AG04450 (cell line): ENCODE results near the gene ADAMTS2. TPM values are rescaled to one million over a fixed set of nuclear protein-coding genes. Genes with fewer than 3 reads are reported as not detected.

Source experiments
- CTCF ChIA-PET: fragments of 300-600, 350-600 bp; formaldehyde crosslinking; extraction: SDS; loops from one replicate; lab custom pipeline; 2022; ENCODE audit warnings: antibody characterized with exemption, inconsistent platforms; lab: Charles Lee
- POLR2A ChIA-PET: fragments of 350-600 bp; formaldehyde crosslinking; extraction: SDS; loops from one replicate; lab custom pipeline; 2021; ENCODE audit warnings: antibody characterized with exemption, inconsistent platforms; lab: Yijun Ruan, JAX
- DNase-seq: peaks from one replicate; pipeline ENCODE4 v3.0.0-alpha.2; 2011; ENCODE audit warnings: low read depth, low spot score
- H3K27ac ChIP-seq: one replicate; pipeline ENCODE4 v1.5.1; 2012; ENCODE audit warnings: low read depth, low read length, control low read depth
- H3K27me3 ChIP-seq: one replicate; pipeline ENCODE4 v1.6.0; 2012; ENCODE audit warnings: low read length; ENCODE audit not compliant: control insufficient read depth, insufficient read depth
- H3K4me3 ChIP-seq: 2 replicates; pipeline ENCODE4 v1.5.1; 2011; ENCODE audit warnings: mild to moderate bottlenecking, low read depth, low read length, control low read depth
- H3K9me3 ChIP-seq: 2 replicates; pipeline ENCODE4 v1.5.1; 2012; ENCODE audit warnings: low read length; ENCODE audit not compliant: control insufficient read depth, insufficient read depth
- polyA plus RNA-seq: library from polyadenylated mRNA; depleted of rRNA; stranded (reverse); fragments of >200 nt; gene quantifications from 2 replicates; pipeline ENCODE4 v1.2.3, GENCODE V29; 2011
- TF ChIP-seq, protein P1 (sequence below): IDR thresholded peaks from 2 replicates; pipeline ENCODE4 v1.5.1; 2011; ENCODE audit warnings: low read depth, low read length, control low read depth, inconsistent platforms

Gene ADAMTS2
- polyA plus RNA-seq, 1 experiment = 22.6 TPM

DNA sequence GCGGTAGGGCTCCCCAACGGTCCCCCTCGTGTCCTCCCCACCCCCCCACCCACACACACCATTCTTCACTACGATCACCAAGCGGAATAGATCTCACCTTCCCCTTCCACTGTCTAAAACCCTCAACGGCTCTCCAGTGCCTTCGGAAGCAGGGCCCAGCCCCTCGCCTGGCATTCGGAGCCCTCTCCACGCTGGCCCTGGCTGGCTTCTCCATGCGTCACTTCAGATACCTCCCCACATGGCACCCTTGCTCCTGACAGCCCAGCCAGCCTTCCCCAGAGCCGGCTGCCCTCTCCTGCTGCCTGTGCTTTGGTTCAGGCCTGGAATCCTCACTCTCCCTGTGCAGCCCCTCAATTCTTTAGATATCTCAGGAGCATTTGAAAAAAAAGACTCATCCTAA is 158.5 kb downstream of the ADAMTS2 start:
- Histone ChIP-seq H3K9me3 (peaks cover 4% of the 10 kb centered on the region; the same call in 1 of the 2 replicates), H3K27ac (no peak overlapping the region), H3K4me3 (no peak overlapping the region), H3K27me3 (no peaks in the 10 kb centered on the region)
- DNase-seq = no peak
- CTCF ChIA-PET = no interaction called here
- POLR2A ChIA-PET = no interaction called here
- TF ChIP-seq, protein P1, sequence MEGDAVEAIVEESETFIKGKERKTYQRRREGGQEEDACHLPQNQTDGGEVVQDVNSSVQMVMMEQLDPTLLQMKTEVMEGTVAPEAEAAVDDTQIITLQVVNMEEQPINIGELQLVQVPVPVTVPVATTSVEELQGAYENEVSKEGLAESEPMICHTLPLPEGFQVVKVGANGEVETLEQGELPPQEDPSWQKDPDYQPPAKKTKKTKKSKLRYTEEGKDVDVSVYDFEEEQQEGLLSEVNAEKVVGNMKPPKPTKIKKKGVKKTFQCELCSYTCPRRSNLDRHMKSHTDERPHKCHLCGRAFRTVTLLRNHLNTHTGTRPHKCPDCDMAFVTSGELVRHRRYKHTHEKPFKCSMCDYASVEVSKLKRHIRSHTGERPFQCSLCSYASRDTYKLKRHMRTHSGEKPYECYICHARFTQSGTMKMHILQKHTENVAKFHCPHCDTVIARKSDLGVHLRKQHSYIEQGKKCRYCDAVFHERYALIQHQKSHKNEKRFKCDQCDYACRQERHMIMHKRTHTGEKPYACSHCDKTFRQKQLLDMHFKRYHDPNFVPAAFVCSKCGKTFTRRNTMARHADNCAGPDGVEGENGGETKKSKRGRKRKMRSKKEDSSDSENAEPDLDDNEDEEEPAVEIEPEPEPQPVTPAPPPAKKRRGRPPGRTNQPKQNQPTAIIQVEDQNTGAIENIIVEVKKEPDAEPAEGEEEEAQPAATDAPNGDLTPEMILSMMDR = no peak

DNA sequence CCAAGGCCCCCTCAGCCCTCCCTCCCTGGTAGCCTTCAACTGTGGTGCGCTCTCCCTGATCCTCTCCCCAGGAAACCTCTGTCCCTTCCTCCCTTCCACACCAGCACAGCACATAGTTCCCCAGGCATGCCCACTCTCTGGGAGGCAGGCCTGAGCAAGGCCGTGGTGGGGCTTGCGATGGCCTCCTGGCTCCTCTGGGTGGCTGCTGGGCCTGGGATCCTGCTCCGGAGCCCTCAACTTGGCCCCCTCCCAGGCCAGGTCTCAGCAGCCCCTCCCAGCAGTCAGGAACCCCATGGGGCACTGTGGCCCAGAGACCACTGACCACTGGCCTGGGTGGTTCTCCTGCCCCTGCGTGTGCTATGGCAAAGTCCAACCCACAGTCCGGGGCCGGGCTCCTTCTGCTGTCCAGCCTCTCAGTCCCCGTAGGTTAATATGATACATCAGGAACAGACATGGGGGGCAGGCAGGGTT is 159.3 kb downstream of the ADAMTS2 start:
- no peak for DNase-seq
- Histone ChIP-seq H3K27ac (no peak overlapping the region), H3K27me3 (no peaks in the 10 kb centered on the region), H3K4me3 (no peak overlapping the region), H3K9me3 (peaks cover 4% of the 10 kb centered on the region; the same call in 1 of the 2 replicates)
- ChIA-PET POLR2A (no interaction called here), CTCF (no interaction called here)
- TF ChIP-seq, protein P1 = no peak

DNA sequence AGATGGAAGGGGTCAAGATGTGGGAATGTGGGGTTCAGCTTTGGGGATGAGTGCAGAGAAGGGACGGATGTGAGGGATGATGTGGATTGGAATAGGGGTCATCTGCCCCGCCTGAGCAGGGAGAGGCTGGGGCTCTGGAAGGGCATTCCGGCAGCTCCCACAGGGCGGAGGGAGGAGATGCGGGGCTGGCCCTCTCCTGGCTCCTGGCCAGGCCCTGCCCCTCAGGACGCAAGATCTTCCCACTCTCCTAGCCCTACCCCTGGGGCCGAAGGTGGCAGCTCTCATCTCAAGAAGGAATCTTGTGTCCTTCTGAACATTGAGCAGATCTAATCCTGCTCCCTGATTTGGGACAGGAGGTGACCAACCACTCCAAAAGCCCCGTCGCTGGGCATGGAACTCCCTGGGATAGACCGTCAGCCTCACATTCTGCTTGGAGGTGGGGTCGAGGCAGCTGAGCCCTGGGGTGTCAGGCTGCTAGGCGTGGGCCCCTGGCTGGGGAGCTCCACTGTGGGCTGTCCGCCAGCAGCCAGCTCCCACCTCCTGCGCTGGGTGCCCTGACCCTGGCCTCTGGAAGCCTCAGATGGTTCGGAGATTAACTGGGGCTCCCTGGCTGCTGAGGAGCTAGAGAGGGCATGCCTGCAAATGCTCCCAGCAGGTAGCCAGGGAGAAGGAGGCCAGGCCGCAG is 159.9 kb downstream of the ADAMTS2 start:
- CTCF ChIA-PET = interaction anchor here (1.0 kb wide), 1 partner anchor 220 kb away, joined by 3 read pairs; no protein-coding TSS in a partner anchor
- peaks cover 4% of the 10 kb centered on the region; the same call in 1 of the 2 replicates for H3K9me3 ChIP-seq
- TF ChIP-seq, protein P1 = no peak

DNA sequence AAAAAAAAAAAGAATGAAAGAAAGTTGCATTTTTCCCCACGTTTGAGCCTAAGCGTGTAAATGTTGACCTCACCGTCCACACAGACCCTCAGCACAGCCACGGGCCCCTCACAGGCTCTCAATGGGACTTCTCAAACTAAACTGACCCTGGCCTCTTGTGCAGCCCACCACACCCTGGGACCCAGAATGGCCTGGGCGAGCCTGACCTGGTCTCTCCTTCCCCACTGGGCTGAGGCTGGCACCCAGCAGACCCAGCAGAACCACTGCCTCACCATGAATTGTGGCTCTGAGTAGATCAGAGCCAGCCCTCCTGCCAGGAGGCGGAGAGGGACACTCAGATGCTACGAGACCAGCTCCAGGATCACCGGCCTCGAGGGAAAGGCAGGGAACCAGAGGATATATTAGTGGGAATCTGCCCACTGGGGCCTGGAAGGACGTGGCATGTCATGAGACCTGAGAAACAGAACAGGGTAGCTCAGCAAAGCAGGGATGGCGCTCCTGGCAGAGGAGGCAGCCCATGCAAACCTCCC is 160.7 kb downstream of the ADAMTS2 start:
- DNase-seq = no peak
- no peak overlapping the region for H3K27ac ChIP-seq
- ChIA-PET POLR2A (no interaction called here), CTCF (interaction anchor here (1.0 kb wide), 1 partner anchor 221 kb away, joined by 3 read pairs; no protein-coding TSS in a partner anchor)
- no peaks in the 10 kb centered on the region for H3K27me3 ChIP-seq
- peaks cover 11% of the 10 kb centered on the region; the same call in 1 of the 2 replicates for H3K9me3 ChIP-seq
- no peak overlapping the region for H3K4me3 ChIP-seq
- TF ChIP-seq, protein P1 = no peak

More for the DNA sequence above, 159.9 kb downstream of the ADAMTS2 start:
- POLR2A ChIA-PET = no interaction called here
- no peaks in the 10 kb centered on the region for H3K27me3 ChIP-seq
- no peak for DNase-seq
- no peak overlapping the region for H3K27ac ChIP-seq
- H3K4me3 ChIP-seq = no peak overlapping the region

DNA sequence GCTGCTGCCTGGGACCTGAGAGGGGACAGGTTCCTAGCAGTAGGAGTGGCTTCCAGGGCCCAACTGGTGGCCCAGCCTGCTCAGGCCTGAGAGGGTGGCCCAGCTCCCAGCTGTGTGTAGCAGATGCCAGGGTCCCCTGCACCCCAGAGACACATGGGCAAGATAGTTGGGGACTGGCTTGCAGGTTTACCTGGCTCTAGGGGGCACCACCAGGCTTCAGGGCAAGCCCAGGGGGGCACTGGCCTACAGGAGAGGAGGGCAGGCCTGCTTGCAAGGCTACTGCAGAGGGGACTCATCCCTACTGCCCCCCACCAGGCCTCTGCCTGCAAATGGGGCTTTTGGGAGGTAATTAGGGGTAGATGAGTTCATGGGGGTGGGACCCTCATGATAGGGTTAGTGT is 161.8 kb downstream of the ADAMTS2 start:
- H3K27ac ChIP-seq = no peak overlapping the region
- peaks cover 17% of the 10 kb centered on the region; the same call in 1 of the 2 replicates for H3K9me3 ChIP-seq
- no peak overlapping the region for H3K4me3 ChIP-seq
- POLR2A ChIA-PET = no interaction called here
- CTCF ChIA-PET = interaction anchor here (2.2 kb wide), 1 partner anchor 16 kb away, joined by 8 read pairs; no protein-coding TSS in a partner anchor
- TF ChIP-seq, protein P1 = no peak
- no peaks in the 10 kb centered on the region for H3K27me3 ChIP-seq
- DNase-seq = no peak
